ENCODE data around the gene NEU2. TPM values are rescaled to one million over a fixed set of nuclear protein-coding genes. Genes with fewer than 3 reads are reported as not detected.

Gene NEU2
- total and polyA plus RNA-seq, 10 donors = not detected

DNA sequence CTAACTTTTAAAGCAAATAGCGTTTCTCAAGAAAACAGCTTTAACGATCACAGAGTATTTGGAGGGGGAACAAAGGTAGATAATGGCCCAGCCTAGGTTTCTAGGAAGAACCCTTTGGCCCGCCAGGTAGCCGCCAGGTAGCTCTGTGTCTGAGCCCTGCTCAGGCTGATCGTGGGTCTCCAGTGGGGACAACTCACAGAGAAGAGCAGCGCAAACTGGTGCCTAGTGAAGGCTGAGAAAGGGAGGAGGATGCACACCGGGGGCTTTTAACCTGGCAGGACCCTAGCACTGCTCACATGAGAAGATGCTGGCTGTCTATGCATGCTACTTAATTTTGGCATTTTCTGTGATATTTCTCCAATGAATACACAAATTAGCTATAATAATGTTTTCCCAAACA, 25.2 kb upstream of the NEU2 start:
- no peaks in the 10 kb centered on the region for H3K9me3 ChIP-seq
- WGBS, 5 donors = 79 to 95% (median 86%) methylated on average over 7 of the region's 7 CpGs
- no peaks in the 10 kb centered on the region for H3K27me3 ChIP-seq (replicated peaks in 1 of 7)
- TF ChIP-seq POLR2AphosphoS5 (IDR thresholded peaks at IDR 0.05) (no peak), POLR2A (IDR thresholded peaks at IDR 0.05) (no peak)
- TF ChIP-seq, protein P1, sequence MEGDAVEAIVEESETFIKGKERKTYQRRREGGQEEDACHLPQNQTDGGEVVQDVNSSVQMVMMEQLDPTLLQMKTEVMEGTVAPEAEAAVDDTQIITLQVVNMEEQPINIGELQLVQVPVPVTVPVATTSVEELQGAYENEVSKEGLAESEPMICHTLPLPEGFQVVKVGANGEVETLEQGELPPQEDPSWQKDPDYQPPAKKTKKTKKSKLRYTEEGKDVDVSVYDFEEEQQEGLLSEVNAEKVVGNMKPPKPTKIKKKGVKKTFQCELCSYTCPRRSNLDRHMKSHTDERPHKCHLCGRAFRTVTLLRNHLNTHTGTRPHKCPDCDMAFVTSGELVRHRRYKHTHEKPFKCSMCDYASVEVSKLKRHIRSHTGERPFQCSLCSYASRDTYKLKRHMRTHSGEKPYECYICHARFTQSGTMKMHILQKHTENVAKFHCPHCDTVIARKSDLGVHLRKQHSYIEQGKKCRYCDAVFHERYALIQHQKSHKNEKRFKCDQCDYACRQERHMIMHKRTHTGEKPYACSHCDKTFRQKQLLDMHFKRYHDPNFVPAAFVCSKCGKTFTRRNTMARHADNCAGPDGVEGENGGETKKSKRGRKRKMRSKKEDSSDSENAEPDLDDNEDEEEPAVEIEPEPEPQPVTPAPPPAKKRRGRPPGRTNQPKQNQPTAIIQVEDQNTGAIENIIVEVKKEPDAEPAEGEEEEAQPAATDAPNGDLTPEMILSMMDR (IDR thresholded peaks at IDR 0.05 in 8 of 11, conservative IDR thresholded peaks at IDR 0.05 in 3 of 11) = no peak
- peak; percentile 21 for DNase-seq
- H3K4me1 ChIP-seq = peaks cover 5 to 12% (median 8%) of the 10 kb centered on the region in 6 donors
- no peak overlapping the region for H3K27ac ChIP-seq
- H3K4me3 ChIP-seq = no peak overlapping the region
- no peaks in the 10 kb centered on the region for H3K36me3 ChIP-seq
- intact Hi-C loops (cut with DNase I; ENCODE audit: low total_unique reads) = no loop called here

DNA sequence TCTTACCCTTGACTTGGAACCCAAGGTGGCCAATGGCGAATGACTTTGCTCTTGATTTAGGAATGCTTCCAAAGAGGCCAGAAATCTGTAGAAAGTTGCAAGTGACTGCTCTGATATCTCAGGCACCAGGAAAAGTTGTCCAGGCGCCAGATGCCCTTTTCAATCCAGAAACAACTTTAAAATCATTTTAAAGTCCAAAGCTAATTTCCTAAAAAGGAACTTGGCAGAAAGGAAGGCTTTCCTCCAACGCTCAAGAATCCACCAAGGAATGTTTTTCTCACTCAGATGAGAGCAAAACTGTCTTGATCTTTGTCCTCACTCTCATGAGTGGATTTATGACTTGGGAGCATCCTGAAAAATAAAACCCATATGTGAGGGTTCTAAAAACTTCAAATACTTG, 24.7 kb upstream of the NEU2 start:
- no peak for DNase-seq
- Histone ChIP-seq H3K27me3 (replicated peaks in 1 of 7) (no peaks in the 10 kb centered on the region), H3K27ac (no peak overlapping the region), H3K36me3 (no peaks in the 10 kb centered on the region), H3K4me3 (no peak overlapping the region), H3K4me1 (peaks cover 5 to 16% (median 13%) of the 10 kb centered on the region in 6 donors), H3K9me3 (no peaks in the 10 kb centered on the region)
- intact Hi-C loops (cut with DNase I; ENCODE audit: low total_unique reads) = no loop called here
- no peak for TF ChIP-seq POLR2AphosphoS5 (IDR thresholded peaks at IDR 0.05)
- TF ChIP-seq, protein P1 (IDR thresholded peaks at IDR 0.05 in 8 of 11, conservative IDR thresholded peaks at IDR 0.05 in 3 of 11) = no peak
- TF ChIP-seq POLR2A (IDR thresholded peaks at IDR 0.05) = no peak
- WGBS, 5 donors = 73 to 80% (median 75%) methylated on average over 3 of the region's 3 CpGs

DNA sequence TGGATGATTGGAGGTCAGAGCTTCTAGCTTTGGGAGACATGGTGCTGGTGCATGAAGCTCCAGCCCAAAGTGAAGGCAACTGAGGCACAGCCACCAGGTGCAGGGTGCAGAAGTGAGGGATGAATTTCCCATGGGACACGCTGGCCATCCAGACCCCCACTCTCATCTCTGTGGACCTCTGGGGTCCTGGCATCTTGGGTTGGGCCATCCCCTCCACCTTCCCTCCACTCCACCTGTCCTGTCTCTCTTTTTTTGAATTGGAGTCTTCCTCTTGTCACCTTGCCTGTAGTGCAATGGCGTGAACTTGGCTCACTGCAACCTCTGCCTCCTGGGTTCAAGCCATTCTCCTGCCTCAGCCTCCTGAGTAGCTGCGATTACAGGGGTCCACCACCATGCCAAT, 22.8 kb upstream of the NEU2 start:
- H3K4me3 ChIP-seq = no peak overlapping the region
- no peak for TF ChIP-seq POLR2AphosphoS5 (IDR thresholded peaks at IDR 0.05)
- WGBS, 5 donors = 87 to 97% (median 94%) methylated on average over 3 of the region's 3 CpGs
- H3K27ac ChIP-seq = no peak overlapping the region
- intact Hi-C loops (cut with DNase I; ENCODE audit: low total_unique reads) = no loop called here
- H3K4me1 ChIP-seq = peaks cover 5 to 20% (median 15%) of the 10 kb centered on the region in 6 donors
- DNase-seq = peak; percentile 25
- no peaks in the 10 kb centered on the region for H3K27me3 ChIP-seq (replicated peaks in 1 of 7)
- no peaks in the 10 kb centered on the region for H3K9me3 ChIP-seq
- no peaks in the 10 kb centered on the region for H3K36me3 ChIP-seq

DNA sequence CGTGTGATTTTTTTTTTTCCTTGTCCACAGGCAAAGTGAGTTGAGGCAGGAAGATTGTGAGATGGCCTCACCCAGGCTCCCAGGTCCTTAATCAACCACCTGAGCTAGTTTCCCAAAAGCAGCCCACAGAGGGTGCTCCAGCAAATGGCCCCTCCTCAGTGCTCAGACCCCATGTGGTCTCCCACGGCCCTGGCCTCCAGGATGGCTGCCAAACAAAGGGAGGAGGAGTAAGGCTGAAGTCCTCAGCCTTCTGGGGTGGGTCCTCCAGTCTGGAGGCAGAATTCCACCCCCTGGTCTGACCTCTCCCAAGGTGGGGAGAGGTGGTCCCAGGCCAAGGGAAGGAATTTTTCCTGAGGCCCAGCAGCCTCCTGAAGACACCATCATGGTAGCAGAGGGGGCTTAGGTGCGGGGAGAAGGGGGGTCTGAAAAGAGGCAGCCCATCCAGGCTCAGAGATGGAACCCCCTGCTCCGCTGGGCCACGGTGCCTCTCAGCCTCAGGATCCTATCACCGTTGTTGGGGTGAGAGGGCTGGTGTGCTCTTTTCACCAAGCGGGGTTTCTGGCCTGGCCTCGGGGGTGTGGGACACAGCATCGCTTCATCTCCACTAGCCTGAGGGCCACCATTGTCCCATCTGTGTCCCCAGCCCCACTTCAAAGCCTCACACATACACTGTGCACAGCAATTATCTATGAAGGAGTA, 21.8 kb upstream of the NEU2 start:
- Histone ChIP-seq H3K9me3 (no peaks in the 10 kb centered on the region), H3K36me3 (no peaks in the 10 kb centered on the region), H3K4me1 (peaks cover 5 to 20% (median 15%) of the 10 kb centered on the region in 6 donors), H3K4me3 (no peak overlapping the region), H3K27me3 (replicated peaks in 1 of 7) (no peaks in the 10 kb centered on the region), H3K27ac (no peak overlapping the region)
- 88 to 95% (median 93%) methylated on average over 9 of the region's 9 CpGs for WGBS, 5 donors
- TF ChIP-seq POLR2A (IDR thresholded peaks at IDR 0.05) = no peak
- TF ChIP-seq POLR2AphosphoS5 (IDR thresholded peaks at IDR 0.05) = no peak
- TF ChIP-seq, protein P1 (IDR thresholded peaks at IDR 0.05 in 8 of 11, conservative IDR thresholded peaks at IDR 0.05 in 3 of 11) = no peak
- intact Hi-C loops (cut with DNase I; ENCODE audit: low total_unique reads) = no loop called here
- DNase-seq = peak; percentile 55

Measured in spleen (tissue), 11 donors.